HG03025 (cell line): Measurements from ENCODE around the gene HAUS7.

ENCODE experiments used
- ATAC-seq: cut with Tn5 transposase; IDR thresholded peaks from one replicate; pipeline ENCODE4 v1.9.1; 2021; ENCODE audit warnings: mild to moderate bottlenecking, moderate library complexity; ENCODE audit not compliant: unreplicated experiment, low FRiP score

HAUS7 gene

DNA sequence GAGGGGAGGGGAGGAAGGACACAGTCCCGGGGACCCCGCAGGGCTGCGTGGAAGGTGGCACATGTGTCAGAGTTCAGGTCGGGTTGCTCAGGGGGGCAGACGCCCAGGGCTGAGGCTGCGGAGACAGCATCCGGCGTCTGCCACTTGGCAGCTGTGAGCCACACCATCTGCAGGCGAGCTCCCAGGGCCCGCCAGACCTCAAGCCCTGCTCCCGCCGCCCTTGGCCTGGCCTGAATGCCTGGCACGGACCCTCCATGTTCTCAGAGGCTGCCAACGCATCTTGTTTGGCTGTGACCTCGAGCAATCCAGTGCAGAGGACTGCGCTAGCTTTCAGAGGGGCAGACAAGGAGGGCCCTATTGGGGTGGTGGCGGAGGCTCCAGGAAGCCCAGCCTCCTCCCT is 29.5 kb upstream of the HAUS7 start:
- ATAC-seq: no peak

DNA sequence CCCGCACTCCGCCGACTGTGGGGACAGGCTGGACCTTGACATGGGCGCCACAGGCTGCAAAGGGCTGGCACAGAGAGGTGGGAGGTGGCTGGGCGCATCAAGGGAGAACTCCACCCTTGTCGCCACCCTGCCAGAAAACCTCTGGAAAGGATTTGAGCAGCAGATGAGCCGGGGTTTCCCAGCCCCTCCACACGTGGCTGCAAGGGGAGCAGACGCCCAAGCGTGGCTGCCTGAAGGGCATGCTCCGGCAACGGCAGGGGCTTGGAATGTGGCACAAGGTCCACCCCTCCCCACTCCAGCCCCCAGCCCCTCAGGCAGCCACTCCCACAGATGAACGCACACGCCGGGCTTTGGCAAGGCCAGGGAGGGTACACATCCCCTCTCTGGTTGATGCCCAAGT is 29.0 kb upstream of the HAUS7 start:
- ATAC-seq: no peak

DNA sequence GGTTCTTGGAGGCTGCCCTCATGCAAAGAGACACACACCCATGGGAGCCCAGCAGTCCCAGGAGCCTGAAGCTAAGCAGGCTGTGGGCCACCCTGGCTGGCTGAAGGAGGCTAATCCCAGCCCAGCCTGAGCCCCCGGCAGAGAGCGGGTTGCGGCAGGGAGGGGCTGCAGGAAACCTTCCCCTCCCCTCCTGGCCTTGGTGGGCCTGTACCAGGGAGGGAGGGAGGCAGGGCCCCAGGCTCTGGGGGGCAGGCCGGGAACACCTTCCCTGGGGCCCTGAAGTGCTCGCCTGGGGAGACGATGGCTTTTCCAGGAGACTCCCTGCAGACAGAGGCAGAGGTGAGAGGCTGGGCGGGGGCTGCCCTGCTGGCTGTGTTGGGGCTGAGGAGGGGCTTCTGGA is 28.1 kb upstream of the HAUS7 start:
- ATAC-seq: no peak

DNA sequence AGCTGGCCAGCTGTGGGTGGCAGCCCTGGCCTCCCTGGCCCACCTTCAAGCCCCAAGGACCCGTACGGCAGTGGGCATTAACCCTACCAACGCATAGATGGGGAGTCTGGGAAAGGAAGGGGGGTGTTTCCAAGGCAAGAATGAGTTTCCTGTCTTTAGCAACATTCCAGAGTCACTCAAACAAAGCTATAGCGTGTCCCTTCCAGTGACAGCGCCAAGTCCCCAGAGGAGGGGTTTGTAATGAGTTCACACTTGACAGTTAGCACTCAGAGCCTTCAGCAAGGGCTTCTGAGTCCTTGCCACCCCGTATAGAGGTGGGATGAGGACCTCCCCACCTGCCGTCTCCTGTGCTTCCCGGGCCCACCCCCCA is 26.2 kb upstream of the HAUS7 start:
- no peak for ATAC-seq

DNA sequence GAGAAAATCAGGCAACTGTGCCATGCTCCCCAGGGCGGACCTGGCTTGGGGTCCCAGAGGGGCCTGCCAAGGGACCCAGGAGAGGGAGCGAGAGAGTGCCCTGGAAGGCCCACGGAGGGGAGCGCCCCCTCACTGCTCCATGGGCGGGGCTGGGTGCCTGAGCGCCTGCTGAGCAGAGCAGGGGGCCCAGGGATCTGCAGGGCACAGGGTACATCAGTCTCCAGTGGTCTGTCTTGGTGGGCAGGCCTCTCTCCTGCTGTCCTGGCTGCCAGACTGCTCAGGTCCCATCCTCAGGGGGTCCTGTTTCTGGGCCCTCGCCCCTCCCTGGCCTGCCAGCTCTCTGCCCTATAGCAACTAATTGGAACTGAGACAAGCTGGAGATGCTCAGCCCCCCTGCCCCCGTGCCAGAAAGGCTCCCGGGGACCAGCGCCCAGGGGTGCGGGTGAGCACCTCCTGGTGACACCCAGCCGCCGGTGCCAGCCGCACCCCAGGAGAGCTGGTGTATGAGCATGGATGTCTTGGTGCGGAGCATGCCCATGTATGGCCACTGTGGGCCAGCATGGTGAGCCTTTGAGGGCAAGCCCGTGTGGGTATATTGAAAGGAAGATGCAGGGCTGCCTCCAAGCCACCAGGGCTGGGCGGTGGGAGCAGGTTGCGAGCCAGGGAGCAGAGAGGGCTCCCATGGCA is 25.7 kb upstream of the HAUS7 start:
- ATAC-seq: no peak

DNA sequence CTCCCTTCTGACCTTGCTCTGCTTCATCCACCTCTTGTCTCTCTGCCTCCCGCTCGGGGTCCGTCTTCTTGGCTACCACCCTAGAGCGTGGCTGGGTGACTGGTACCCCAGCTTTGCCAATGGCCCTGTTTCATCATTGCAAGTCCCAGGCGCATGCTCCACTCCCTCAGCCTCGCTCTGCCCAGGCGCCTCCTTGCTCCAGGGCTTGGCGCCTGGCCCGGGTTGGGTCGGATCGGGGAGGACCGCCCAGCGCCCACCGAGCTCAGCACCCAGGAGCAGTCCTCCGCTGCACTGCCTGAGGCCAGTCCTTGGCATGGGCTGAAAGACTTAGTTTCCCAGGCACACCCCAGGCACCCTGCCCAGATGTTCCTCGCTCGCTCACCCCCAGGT is 25.0 kb upstream of the HAUS7 start:
- no peak for ATAC-seq

DNA sequence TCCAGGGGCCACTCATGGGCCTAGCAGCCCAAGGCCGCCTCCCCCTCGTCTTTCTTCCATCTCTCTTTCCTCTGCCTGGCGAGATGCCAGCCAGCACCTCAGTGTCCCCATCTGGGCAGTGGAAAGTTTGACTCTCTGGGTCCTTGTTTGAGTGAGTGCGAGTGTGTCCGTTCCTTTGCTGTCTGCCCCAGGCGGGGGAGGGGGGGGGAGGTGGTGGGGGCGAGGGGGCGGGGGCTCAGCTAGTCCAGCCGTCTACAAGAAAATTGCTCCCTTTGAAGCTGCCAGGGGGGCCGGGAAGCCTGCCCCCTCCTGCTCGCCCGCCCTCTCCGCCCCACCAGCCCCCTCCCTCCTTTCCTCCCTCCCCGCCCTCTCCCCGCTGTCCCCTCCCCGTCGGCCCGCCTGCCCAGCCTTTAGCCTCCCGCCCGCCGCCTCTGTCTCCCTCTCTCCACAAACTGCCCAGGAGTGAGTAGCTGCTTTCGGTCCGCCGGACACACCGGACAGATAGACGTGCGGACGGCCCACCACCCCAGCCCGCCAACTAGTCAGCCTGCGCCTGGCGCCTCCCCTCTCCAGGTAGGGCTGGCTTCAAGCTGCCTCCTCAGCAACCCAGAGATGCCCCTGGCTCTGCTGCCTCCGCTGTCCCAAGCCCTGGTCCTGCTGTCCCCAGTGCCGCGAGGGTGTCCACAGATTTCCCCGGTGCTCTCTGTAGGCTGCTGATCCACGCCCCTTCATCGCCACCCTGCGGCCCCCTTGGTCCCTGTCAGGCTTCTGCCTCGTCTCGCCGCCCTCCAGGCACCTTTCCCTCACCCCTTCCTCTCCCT is 24.4 kb upstream of the HAUS7 start, which contains the start of gene BGN:
TSS of gene BGN (plus strand) at position 440 of the 821 bp plus-strand sequence. CDS start 9,652 bp downstream, outside the sequence.
- ATAC-seq: no peak

DNA sequence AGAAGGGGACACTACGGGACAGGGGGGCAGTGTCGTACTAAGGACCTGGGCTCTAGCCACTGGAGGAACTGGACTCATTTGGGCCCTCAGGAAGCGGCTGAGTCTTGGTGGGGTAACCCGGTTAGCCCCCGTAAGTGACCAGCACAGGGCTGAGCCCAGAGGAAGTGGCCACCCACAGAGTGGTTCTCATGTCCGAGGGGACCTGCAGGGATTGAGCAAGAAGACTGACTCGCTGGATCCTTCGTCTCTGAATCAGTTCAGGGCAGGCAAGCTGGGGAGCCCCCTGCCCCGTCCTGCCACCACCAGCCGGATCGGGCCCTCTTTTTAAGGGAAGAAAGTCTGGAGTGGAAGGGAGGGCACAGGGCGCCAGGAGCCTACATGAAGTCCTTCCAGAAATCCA is 23.7 kb upstream of the HAUS7 start:
- no peak for ATAC-seq

DNA sequence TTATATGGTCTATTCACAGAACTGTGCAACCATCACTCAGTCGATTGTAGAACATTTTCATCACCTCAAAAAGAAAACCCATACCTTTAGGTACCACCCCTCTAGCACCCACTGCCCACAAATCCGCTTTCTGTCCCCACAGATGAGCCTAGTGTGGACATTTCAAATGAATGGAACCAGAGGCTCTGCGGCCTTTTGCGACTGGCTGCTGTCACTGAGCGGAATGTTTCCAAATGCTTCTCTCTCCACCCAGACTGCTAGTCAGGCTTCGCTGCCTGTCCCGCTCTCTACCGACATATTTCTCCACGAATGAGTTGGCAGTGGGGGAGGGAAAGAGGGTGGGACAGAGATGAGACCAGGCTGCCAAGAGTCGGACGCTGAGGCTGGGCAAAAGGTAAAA is 22.7 kb upstream of the HAUS7 start:
- ATAC-seq: no peak

DNA sequence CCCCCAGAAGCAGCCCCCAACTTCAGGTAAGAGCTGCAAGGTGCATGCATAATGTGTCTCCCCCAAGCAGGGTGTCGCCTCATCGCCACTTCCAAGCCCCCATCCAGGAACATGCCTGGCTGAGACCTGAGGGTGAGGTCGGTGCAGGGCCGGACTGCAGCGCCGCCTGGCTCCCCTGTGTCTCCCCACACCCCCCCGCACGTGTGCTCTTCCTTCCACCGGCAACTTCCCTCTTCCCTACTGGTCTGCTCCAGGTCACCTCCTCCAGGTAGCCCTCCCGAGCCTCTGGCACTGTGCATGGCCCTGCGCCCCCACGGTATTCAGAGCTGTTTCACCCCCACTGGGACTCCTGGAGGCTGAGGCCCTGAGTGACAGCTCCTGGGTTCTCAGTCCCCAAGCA is 22.2 kb upstream of the HAUS7 start:
- no peak for ATAC-seq

DNA sequence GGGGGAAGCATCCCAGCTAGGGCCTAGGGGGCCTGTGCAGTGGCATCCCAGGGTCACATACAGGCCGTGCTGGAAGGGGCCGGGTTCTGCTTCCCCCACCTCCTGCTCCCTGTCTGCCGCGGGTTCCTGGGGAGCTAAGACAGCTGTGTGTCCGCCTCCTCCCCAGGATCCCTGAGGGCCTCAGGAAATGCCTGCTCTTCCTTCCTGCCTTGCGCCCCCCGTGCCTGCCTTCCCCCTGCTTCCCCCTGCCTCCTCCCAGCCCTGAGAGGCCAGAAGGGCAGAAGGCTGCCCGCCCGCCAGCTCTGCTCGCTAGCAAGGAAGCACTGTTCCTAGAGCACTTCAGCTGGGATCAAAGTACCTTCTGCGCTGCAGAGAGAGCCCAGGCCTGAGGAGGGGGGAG is 21.5 kb upstream of the HAUS7 start:
- no peak for ATAC-seq

DNA sequence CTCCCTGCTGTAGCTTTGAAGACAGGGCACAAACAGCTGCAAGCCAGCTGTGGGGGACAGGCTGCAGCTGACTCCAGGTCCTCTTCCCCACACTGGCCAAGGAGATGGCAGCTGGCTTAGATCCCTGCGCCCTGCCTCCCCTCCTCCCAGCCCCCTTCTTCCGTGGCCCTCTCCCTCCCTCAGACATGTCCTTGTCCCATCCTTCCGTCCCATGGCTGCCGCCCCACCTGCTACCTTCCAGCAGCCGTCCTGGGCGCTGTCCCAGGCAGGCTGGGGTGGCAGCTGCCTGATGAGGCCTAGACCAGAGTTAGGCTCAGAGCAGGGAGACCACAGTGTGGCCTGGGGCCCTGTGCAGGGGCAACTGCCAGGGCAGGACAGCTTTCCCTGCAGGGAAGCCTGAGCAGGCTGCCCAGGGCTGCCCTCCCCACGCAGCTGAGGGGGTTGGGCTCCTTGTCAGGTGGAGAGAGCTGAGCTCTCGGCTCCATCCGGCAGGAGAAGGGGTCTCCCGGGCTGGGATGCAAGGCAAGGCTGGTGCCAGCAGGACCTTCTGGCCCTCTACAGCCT is 21.1 kb upstream of the HAUS7 start:
- ATAC-seq: no peak

DNA sequence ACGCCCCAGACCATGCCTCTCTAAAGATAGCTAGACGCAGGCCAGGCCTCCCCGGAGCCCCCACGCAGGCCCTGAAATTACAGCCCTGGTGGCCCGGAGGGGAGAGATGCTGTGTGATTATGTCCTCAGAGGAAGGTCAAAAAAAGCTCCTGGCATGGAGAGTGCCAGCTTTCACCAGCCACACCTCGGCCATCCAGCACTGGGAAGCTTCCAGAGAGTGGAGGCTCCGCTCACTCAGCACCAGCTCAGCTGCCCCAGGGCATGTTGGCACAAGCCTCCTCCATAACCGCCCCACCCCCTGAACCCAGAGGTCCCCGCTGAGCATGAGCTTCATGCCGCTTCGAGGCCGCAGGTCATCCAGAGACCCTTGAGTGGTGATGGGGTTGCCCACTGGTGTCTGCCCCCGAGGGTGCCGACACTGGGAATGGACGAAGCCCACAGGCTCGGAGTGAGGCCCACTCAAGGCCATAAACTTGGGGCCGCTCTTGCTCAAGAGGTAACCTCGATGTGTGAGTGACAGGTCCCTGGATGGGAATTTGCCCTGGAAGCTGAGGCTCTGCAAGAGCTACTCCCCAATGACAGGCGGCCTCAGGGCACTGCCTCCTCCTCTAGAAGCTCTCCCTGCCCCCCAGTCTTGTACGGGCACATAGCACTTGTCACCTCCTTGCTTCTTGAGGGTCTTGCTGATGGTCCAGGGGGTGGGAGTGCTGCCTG is 20.0 kb upstream of the HAUS7 start:
- ATAC-seq: no peak

DNA sequence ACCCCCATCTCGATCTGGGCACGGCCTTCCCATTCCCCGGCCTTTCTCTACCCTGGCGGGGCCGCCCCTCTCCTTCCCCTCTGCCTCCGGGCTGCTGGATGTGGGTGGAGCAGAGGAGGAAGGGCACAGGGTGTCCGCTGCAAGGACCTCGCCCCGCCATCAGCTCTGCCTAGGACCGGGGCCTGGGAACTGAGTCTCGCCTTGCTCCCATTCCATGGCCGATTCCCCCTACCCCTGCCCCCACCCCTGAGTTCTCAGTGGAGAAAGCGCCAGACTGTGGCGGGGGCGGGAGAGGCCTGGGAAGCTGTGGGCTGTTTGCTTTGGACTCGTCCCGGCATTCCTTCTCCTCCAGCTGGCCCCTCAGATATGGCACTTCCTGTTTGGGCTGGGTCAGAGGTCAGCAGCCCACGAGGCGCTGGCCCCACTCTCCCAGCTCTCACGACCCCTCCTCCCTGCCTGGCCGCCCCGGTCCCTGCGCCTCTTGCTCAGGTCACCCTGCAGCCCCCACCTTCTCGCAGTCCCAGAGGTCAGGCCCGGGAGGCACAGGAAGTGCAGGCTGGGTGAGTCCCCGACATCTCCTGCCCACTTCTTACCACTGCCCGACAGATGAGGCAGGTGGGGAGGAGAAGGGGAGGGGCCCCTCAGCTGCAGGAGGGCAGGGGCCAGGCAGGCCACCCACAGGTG is 18.0 kb upstream of the HAUS7 start:
- no peak for ATAC-seq

DNA sequence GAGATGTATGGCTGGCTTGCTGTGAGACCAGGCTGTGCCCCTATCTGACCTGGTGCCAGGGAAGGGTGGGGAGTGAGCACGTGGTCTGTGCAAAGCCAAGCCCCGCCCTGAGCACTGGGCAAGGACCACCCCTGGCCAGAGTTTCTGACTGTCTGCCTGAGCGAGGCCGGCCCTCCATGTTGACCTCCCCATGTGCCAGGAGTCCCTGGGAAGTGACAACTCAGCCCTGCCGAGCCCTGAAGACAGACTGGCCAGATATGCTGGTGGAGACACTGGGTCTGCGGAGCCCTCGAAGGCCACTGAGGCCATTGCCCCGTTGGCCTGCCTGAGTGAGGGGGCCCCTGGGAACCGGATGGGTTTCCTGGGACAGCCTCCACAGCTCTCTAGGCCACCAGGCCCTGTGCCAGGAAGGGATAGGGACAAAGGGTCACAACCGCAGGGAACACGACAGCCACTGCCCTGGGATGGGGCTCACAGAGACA is 17.3 kb upstream of the HAUS7 start:
- no peak for ATAC-seq

DNA sequence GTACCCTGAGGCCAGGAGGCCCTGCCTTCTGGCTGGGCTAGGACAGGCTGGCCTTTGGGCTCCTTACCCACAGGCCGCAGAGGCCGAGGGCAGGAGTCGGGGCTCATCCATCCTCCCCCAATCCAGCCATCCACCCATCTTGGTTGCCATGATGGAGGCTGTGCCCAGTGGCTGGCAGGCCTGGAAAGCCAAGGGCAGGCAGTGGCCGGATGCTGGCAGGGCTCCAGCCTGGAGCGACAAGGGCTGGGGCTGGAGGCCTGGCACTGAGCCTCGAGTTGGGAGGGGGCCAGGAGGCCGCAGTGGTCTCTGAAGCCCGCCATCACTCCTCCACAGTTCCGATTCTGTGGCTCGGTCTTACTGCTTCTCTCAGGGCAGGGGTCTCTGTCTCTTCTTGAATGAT is 15.8 kb upstream of the HAUS7 start:
- no peak for ATAC-seq

DNA sequence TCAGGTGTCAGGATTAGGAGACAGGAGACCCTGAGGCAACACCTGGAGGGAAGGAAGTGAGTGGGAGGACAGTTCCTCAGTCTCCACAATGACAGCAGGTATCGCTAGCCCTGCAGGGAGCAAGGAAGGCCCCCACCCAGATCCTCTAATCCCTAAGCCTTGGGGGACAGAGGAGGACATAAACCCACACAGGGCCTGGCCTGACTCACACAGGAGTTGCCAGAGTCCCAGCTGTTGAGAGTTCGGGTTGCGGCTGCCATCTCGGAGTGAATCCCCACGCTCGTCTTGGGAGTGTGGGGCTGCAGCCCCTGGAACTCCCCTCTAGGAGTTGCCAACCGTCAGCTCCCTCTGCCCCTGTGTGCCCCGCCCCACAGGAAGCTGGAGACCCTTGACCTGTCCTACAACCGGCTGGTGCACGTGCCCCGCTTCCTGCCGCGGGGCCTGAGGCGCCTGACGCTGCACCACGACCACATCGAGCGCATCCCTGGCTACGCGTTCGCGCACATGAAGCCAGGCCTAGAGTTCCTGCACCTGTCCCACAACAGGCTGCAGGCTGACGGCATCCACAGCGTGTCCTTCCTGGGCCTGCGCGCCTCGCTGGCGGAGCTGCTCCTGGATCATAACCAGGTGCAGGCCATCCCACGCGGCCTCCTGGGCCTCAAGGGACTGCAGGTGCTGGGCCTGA is 15.2 kb upstream of the HAUS7 start:
- no peak for ATAC-seq

DNA sequence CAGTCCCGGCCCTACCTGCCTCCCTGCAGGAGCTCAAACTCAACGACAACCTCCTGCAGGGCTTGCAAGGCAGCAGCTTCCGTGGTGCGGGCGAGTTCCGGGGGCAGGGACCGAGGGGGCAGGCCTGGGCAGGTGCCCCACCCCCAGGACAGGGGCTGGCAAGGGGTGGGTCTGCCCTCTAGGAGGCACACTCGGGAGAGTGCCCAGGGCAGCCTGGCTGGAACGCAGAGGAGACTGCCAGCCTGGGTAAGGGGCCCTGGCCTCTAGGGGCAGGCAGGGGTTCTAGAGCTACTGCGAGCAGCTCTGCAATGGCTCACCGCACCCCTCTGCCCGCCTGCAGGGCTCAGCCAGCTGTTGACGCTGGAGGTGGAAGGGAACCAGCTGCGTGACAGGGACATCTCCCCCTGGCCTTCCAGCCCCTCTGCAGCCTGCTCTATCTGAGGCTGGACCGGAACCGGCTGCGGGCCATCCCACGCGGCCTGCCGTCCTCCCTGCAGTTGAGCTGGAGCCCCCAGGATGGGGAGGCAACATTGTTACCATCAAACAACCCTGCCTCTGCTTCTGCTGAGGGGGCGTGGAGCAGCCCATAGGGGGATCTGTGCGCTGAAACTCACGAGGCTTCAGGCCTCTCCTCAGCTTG is 12.1 kb upstream of the HAUS7 start:
- no peak for ATAC-seq

DNA sequence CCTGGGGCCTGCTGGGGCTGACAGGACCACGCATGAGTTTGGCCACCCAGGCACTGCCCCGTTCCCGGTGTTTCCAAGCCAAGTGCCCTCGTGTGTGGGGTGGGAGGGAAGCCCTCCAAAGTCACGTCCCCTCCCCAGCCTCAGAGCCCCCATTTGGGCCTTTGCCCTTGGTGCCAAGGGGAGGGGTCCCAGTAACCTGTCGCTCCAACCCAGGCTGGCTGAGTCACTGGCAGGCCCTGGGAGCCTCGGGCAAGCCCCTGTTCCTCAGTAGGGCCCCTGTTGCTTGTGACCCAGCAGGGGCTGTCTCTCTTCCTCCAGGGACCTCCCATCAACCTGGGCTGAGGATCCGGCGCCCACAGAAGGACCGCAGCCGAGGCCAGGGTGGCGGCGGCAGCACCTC is 10.7 kb upstream of the HAUS7 start:
- no peak for ATAC-seq
